Fibroblast of skin of back (primary cell): ENCODE results near the gene IGSF9B.

Experiments
- DNase-seq: peaks from one replicate; pipeline ENCODE4 v3.0.0-alpha.2; 2013

Gene IGSF9B

DNA sequence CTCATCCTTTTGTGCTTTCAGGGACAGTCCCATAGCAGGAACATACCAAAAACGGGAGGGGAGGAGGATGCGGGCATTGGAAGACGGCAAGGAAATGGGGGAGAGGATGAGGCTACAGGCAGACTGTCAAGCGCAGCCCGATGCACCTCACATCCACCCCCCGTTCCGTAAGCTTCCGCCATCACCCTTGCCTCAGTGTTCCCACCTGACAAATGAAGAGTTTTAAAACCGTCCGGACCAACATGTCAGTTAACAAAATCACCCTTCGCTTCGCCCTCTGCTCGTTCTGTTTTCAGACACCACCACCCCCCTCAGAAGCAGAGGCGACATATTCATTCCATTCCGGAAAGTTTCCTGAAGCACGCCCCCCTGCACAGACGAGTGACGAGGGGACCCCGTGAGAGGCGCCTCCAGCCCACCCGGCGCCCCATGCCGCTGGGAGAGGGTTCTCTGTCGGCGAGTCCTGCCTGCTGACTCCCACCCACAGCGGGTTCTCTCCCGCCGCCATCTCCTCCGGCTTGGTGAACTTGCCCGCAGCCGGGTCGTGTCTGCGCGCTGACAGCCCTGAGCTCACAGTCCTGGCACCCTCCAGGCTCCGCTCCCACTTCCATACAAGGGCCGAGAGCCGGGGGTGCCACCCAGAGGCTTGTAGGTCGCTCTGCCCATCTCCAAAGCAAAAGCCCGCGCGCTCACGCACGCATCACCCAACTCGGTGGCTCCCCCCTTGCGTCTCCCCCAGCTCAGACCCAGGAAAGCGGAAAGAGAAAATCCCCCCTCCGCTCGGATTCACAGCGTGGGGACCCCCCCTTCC is 1.5 kb downstream of the IGSF9B start:
- no peak for DNase-seq

DNA sequence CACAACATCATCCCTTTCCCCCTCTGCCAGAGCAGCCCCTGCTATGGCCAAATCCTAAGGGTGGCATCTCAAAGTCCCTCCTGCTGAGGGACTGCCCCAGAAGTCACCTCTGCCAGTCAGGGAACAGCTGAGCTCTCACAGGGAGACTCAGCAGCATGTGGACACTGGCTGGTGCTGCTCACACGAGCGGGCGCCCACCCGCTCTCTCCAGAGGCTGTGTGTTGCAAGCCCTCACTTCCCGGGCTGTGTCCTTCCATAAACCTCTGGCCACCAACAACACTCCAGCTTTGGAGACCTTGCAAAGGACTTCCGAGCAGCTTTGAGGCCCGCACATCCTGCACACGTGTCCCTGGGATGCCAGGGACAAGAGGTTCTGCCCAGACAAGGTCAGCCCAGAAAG is 2.8 kb downstream of the IGSF9B start:
- no peak for DNase-seq

DNA sequence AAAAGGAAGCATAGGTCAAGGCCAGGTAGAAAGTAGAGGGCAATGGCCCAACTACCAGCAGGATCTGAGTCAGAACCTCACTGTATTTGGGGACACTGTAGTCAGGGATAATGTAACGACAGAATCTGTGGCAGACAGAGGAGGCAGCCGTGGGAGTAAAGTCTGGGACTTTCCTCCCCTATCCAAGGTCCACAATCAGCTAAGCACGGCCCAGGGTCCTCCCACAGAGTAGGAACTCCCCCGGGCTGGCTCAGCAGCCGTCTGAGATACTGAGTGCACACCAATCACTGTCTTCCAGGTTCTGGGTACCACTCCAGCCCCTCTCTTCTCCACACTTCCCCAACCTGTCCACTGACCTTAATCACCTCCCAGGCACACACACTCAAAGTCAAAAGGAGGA is 3.2 kb downstream of the IGSF9B start:
- no peak for DNase-seq

DNA sequence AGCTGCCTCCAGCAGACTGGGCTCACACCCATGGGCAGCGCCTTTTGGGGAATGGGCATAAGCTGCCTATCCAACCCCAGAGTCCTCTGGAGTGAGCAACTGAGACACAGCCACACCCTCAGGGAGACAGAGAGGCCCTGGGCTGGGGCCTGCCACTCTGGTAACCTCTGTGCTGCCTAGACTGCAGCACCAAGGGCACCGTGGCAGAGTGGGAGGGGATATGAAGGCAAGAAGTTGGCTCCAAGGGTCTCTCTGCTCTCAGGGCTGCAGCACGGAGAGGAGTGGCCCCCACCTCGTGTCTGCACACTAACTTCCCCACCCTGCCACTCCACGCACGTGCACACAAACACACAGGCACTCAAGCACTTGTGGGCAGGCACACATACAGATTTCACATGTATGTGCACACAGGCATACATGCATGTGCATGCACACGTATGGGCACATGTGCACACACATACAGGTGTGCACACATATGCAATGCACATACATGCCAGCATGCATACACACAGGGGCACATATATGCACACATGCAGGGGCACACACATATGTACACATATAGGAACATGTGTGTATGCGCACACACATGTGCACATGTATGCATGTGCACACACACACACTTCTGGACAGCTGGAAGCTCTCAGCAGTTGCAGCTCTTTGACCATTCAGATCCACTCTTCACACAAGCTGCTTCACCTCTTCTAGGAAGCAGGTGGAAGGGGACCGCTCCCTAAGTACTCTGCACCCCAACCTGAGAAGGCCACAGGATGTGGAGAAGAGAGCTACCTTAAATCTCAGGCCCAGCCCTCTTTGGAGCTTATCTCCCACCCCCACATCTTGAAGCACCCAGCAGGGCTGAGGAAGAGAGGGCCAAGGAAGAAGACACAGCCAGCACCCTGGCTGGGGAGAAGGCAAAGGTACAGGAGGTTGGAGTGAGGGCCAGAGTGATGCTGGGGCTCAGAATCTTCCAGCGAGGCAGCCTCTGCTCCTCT is 4.3 kb downstream of the IGSF9B start:
- DNase-seq, result no peak

DNA sequence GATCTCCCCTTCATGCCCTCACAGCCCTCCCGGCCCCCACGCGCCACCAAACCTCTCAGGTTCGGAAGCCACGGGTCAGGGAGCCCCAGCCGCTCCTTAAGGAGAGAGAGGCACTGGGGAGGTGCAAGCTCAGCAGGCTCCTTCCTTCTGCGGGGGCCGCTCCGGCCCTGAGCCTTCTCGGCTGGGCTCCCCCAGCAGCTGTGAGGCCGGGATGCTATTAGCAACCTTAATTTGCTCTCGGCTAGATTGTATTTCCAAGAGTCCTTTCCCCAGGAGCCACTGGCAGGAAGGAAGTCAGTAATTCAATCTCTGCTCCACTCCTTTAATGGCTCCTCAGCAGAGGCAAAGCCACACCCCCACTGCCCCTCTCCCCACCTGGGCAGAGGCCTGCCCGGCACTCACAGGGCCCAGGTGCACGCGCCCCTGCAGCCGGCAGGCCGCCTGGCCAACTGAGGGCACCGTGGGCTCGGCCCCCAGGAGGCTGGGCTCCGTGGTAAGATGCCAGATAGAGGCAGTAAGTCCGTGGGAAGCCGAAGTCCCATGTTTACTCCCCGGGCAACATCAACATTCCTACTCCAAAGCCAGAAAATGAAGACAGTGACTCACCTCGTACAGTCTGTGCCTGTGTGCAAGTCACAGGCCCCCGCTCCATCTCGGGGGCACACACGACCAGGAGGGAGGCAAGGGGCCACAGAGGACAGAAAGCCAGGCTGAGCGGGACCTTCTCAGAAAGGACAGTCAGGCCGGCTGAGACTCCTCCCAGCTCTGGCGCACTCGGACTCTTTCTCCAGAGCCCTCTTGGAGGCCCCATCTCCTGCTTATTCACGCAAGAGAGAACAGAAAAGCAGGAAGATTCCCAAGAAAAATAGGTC is 5.2 kb downstream of the IGSF9B start:
- peak; percentile 44 for DNase-seq

DNA sequence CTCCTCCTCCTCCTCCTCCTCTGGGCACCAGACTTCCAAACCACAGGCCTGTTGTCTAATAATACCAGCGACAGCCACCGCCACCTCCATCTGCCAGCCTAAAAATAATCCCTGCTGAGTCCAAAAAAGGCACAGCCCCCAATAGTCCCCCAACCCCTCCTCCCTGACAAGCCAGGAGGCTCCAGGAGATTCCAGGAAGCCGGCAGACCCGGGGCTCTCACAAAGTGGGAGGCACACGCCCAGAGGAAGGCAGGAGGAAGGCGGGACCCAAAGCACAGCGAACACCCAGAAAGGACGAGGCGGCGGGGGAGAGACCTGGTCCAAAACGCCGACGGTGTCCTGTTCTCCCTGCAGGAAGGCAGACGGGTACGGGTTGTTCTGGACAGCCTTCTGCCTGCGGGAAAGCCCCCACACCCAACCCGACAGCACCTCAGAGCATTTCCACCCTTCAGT is 5.9 kb downstream of the IGSF9B start:
- no peak for DNase-seq

DNA sequence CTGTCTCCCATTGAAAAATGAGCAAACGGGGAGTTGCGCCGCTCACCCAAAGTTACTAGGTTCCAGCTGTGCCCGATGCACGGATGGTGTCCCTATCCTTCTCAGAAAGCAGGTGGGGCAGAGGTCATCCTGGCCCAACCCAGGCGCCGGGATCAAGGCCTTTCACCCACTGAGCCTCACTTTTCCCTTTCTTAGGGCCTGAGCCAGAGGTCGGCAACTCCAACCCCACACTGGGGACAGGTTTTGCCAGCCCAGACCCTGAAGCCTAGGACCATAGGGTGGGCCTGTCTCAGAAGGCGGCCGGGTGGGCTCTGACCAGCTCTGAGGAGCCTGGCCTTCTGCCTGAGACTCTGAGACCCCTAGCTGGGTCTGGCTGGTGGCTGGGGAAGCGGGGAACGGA is 6.3 kb downstream of the IGSF9B start:
- no peak for DNase-seq

DNA sequence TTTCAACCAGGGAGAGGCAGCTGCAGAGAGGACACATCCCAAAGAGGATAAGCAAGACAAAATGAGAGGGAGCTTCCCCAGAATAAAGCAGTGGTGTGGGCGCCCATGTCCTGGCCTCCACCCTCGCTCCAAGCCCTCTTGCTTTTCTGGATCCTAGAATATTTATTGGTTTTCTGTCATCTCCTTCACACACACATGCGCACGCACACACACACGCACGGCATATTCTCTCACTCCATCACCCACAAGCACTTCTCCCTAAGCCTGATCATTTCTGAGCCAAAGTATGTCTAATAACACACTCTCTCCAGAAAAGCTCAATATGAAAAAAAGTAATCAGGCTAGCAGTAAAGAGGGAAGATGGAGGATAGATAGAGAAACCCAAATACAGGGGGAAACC is 7.6 kb downstream of the IGSF9B start:
- DNase-seq, result no peak

DNA sequence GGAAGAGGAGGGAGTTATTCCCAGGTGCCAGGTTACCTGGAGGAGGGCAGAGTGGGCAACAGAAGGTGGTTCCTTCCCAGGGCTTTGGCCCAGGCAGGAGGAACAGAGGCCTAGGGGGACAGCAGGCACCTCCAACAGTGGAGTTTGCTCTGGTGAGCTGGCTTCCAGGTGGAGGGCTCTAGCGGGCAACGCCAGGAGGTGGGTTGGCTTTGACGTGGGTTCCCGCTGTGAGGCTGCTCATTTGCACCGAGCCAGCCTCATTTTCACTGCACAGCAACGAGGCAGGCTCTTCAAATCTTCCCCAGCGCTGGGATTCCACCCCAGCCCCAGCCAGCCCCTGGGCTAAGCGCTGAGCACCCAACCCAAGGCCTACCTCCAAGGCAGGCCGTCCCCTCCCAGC is 8.1 kb downstream of the IGSF9B start:
- no peak for DNase-seq

DNA sequence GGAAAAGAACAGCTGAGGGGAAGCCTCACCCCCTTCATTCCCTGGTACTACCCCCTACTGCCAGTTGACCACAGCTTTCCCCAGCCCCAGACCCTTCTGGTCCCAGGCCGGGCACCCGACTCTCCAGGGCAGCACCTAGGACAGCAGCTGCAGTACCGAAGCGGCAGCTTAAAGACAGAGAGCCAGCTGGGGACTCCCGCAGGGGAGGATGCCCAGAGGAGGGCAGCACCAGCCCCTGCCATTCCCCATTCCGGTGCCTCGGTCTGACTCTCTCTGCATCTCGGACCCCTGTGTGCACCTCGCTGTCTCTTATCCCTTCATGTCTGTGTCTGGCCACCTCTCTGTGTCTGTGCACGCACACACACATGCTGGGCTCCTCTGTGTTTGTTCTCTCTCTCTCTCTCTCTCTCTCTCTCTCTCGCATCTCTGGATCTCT is 9.4 kb downstream of the IGSF9B start:
- DNase-seq, result peak; percentile 52

DNA sequence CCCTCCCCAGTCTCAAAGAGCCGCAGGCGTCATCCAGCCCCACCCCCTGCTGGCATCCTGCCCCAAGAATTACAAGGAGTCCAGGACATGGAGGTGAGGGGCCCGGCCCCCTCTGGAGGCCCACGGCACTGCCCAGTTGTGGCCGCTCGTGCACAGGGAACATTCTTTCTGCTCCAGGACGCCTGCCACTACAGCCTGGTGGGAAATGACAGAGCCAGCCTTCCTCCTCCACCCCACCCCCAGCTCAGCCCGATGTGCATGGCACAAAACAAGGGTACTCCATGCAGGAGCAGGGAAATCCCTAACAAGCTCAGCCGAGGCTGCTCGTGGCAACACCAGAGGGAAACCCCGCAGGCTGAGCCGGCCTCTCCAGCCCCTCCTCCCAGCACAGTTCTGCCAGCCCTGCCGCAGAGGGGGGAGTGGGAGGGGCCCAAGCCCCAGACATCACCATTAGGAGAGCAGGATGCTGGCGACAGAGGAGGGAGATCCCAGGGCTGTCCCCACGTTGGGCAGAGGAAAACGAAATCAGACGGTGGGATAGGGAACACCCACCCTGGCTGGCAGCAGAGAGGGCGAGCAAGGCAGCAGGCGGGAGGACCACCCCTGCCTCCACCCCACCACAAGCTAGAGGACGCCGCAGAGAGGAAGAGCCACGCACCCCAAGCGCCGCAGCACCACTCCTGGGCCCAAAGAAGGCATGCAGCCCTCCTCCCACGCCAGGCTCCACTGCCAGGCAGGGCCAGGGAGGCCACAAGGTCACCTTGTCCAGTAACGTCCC is 10.0 kb downstream of the IGSF9B start:
- DNase-seq, result no peak

DNA sequence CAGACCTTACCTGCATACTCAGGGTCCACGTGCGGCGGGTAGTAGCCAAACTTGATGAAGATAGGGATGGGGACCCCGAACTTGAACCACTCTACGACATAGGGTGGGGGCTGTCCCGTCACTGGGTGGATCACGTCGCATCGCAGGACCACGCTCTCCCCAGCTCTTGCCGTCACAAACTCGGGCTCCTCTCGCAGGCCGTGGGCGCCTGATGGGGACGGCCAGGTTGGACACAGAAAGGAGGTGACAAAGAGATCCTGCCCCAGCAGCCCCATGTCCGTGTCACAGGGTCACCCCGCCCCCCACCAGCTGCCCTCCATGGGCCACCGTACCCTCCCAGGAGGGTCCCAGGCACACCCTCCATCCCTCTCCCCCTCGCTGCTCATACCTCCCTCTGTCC is 10.7 kb downstream of the IGSF9B start:
- DNase-seq, result no peak

DNA sequence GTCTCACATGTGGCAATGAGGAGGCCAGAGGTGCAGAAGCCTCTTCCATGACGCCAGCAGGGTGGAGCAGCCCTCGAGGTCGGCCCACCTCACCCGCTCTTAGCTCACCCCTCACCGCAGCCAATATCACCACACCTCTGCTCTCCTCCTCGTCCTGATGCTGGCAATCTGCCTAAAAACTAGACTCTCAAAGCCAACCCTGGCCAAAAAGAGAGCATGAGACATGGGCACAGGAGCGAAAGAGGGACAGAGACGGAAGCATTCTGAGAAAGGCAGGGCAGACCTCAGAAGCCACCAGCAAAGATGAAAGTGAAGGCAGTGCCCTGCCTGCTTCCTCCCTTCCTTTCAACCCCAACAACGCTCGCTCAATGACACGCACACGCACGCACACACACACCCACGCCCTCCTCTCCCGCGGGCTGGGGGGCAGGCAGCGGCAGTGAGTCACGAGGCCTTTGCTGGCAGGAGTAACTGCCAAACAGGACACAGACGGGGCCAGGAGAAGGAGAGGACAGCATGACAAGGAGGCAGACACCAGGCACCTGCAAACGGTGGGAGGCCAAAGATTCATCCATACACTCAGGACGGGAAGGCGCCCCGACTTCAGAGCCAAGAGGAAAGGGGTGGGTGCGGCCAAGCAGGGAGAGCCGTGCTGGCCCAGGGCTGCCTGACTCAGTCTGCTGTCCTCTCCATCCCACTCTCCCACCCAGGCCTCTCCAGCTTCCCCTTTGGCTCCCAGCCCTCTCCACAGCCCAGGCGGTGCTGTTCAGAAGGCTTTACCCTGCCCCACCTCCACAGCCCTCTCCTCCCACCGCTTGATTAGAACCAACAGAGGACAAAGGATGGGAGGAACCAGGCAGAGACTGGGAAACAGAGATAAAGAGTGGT is 11.4 kb downstream of the IGSF9B start:
- peak; percentile 26 for DNase-seq

DNA sequence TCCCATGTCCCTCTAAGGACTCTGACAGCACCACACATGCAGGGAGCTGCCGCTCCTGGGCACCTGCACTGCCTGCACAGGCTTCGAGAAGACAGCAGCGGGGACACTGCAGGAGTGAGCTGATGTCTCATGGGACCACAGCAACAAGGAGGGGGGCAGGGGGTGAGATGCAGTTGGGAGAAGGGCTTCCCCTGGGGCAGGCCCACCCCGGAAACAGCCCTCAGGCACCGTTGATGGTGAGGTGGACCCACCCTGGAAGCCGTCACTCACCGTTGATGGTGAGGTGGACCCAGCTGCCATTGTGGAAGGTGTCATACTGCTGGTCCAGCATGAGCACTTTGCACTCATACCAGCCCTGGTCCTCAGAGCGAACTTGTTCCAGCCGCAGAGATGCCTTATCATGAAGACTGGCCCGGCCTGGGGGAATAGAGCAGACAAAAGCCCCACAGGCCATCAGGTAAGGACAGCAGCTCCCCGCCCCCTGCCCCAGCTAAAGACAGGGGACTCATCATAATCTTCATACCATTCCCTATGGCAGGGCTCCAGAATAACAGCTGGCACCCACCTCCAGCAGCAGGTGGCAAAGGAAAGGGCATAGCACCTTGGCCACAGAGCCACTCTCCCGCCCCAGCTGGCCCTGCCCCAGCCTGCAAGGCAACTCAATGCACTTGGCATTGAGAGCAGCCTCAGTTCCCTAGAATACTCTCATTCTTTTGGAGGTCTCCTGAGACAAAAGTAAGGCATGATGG is 12.6 kb downstream of the IGSF9B start:
- no peak for DNase-seq

DNA sequence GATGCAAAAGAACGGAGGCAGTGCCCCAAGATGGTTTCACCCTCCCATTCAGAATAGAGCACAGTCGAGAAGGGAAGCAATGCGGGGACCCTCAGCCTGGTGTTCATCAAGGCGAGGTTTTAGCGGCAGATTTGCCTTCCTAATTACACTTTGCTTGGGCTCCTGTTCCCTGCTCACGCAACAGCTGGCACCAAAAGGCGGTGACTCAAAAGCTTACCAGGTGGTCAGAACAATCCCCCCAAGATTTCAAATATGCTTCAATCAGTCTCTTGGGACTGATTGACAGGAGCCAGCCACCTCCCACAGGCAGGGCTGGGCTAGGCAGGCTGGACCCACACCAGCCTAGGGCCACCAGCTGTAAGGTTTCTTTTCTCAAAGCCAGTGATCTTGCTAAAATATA is 14.2 kb downstream of the IGSF9B start:
- no peak for DNase-seq

DNA sequence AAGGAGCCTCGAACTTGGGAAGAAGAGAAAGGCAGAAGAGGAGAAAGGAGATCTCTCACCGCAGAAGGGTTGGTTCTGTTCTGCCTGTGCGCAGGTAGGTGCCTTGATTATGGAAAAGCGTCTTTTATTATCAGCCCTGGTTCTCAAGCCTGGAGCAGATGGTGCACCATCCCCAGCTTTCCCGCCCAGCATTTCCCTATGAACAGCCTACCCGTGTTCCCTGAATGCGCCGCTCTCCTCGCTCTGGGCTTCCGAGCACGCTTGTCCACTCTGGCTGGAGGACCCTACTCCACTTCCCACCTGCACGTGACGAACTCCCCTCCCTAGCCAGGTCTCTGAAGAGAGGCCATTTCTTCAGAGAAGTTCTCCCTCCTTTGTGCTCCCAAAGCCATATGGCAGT is 15.2 kb downstream of the IGSF9B start:
- no peak for DNase-seq

DNA sequence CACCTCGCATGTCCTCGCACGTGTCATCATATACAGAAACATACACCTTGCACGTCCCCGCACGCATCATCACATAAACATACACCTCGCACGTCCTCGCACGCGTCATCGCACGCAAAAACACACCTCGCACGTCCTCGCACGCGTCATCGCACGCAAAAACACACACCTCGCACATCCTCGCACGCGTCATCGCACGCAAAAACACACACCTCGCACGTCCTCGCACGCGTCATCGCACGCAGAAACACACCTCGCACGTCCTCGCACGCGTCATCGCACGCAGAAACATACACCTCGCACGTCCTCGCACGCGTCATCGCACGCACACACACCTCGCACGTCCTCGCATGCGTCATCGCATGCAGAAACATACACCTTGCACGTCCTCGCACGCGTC is 16.7 kb downstream of the IGSF9B start:
- no peak for DNase-seq

DNA sequence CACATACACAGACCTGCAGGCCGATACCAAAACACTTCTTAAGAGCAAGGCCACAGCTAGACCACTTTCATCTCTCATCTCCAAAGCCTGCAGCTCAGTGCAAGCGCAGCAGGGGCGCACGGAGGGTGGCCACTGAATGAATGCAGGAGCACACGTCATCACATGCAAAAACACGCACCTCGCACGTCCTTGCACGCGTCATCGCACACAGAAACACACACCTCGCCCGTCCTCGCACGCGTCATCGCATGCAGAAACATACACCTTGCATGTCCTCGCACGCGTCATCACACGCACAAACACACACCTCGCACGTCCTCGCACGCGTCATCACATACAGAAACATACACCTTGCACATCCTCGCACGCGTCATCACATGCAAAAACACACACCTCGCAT is 17.2 kb downstream of the IGSF9B start:
- no peak for DNase-seq

DNA sequence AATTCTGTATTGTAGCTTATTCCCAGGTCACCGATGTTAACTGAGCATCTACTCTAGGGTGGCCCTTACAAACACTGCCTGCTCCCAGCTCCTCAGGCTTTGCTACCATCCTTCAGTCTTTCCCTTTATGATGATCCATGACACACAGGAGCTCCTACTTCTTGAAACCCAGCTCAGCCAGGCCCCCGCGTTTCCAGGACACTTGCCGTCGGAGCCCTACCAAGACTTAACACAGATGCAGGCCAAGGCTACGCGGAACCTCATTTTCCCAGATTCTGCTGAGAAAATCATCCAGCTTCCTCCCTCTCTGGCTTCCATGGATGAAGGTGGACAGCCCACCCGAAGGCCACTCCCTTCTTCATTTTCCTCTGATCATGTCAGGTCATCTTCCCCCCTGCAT is 18.6 kb downstream of the IGSF9B start:
- DNase-seq, result no peak

DNA sequence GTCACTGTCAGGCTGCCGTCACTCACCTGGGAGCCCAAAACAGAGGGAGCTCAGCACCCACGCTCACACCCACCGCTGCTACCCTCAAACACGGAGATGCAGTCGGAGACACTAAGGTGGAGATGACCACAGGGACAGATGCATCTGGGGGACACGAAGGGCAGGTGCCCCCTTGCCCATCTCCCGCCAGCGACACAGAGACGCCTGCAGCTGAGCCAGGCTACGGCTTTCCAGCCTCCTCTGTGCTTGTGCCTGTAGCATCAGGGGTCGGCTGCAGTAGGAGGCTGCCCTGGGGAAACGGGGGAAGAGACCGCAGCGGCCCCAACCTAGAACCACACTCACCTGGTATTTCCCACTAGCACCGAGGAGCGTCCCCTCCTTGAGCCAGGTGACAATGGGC is 19.3 kb downstream of the IGSF9B start:
- DNase-seq, result no peak
